Fibroblast of villous mesenchyme (primary cell): Measurements from ENCODE around the gene PRRX2. TPM values are rescaled to one million over a fixed set of nuclear protein-coding genes. Genes with fewer than 3 reads are reported as not detected.
"Not testable (repeated sequence)": the region's sequence is repeated elsewhere in the genome, so short reads cannot be mapped to it uniquely, and the experiment has no call there.

ENCODE experiments used
- DNase-seq: peaks from one replicate; pipeline ENCODE4 v3.0.0-alpha.2; 2010; ENCODE audit warnings: low read depth
- H3K4me3 ChIP-seq: 2 replicates; pipeline ENCODE4 v1.5.1; 2011; ENCODE audit warnings: low read depth, mild to moderate bottlenecking, low read length
- CTCF ChIP-seq: IDR thresholded peaks from 2 replicates; pipeline ENCODE4 v1.5.1; 2012; ENCODE audit warnings: low read depth, mild to moderate bottlenecking, low read length; ENCODE audit not compliant: insufficient read depth
- total RNA-seq: library from RNA; depleted of rRNA; stranded (reverse); fragments of >200 nt; gene quantifications from 2 replicates; pipeline ENCODE4 v1.2.3, GENCODE V29; 2012

Gene PRRX2
- total RNA-seq, 1 donor: under 0.01 TPM

GRCh38 chr9:129748249-129748648, 82.8 kb downstream of the PRRX2 start:
- no peak for TF ChIP-seq CTCF
- no peak for DNase-seq
- H3K4me3 ChIP-seq: no peak overlapping the region

- not testable (repeated sequence) for H3K4me3 ChIP-seq, DNase-seq
Observed at GRCh38 chr9:129749052-129749451, 83.6 kb downstream of the PRRX2 start.

- no peak for TF ChIP-seq CTCF
- H3K4me3 ChIP-seq: no peak overlapping the region
- no peak for DNase-seq
Observed at GRCh38 chr9:129749575-129749974, 84.1 kb downstream of the PRRX2 start.

- H3K4me3 ChIP-seq: no peak overlapping the region
- DNase-seq: peak; percentile 65
- no peak for TF ChIP-seq CTCF
Observed at GRCh38 chr9:129750013-129750638, 84.7 kb downstream of the PRRX2 start.

GRCh38 chr9:129751841-129752801, 86.7 kb downstream of the PRRX2 start:
- TF ChIP-seq CTCF: no peak
- H3K4me3 ChIP-seq: peak overlapping the region; percentile 55
- peak; percentile 39 for DNase-seq

GRCh38 chr9:129752900-129753729, 87.7 kb downstream of the PRRX2 start, which contains the start of gene PTGES:
Gene PTGES, minus strand, starts transcription at chr9:129753042. Its CDS starts 30 bp downstream, at chr9:129753012.
- TF ChIP-seq CTCF: no peak
- peak within 1 kb of the TSS; percentile 55 for H3K4me3 ChIP-seq
- peak; percentile 88 for DNase-seq

GRCh38 chr9:129755151-129755550, 89.7 kb downstream of the PRRX2 start:
- no peak for DNase-seq
- no peak for TF ChIP-seq CTCF
- H3K4me3 ChIP-seq: no peak overlapping the region
